GM19238 (cell line): Measurements from ENCODE around the gene RFPL1.
"Not testable (repeated sequence)": the region's sequence is repeated elsewhere in the genome, so short reads cannot be mapped to it uniquely, and the experiment has no call there.

Experiments used
- DNase-seq: peaks from one replicate; pipeline ENCODE4 v3.0.0; 2011; ENCODE audit warnings: low spot score; ENCODE audit not compliant: insufficient read length

Gene RFPL1

GRCh38 chr22:29478326-29479276, 40.2 kb downstream of the RFPL1 start:
- no peak for DNase-seq

GRCh38 chr22:29479417-29480261, 41.3 kb downstream of the RFPL1 start, which contains the start of gene NEFH:
Gene NEFH, plus strand, starts transcription at chr22:29480218. Its CDS starts 45 bp downstream, at chr22:29480263.
- DNase-seq = no peak

- no peak for DNase-seq
These were observed 41.8 kb downstream of the RFPL1 start for GRCh38 chr22:29480262-29480511.

DNA sequence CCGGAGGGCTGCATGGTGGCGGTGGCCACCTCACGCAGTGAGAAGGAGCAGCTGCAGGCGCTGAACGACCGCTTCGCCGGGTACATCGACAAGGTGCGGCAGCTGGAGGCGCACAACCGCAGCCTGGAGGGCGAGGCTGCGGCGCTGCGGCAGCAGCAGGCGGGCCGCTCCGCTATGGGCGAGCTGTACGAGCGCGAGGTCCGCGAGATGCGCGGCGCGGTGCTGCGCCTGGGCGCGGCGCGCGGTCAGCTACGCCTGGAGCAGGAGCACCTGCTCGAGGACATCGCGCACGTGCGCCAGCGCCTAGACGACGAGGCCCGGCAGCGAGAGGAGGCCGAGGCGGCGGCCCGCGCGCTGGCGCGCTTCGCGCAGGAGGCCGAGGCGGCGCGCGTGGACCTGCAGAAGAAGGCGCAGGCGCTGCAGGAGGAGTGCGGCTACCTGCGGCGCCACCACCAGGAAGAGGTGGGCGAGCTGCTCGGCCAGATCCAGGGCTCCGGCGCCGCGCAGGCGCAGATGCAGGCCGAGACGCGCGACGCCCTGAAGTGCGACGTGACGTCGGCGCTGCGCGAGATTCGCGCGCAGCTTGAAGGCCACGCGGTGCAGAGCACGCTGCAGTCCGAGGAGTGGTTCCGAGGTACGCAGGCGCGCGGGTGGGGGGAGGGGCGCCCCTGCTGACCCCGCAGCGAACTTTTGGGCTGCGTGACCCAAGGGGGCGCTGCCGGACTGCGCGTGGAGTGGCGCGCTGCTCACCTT, 42.3 kb downstream of the RFPL1 start:
- DNase-seq = no peak

- DNase-seq = no peak
These were observed 43.0 kb downstream of the RFPL1 start for GRCh38 chr22:29481265-29482000.

GRCh38 chr22:29482253-29482652, 43.9 kb downstream of the RFPL1 start:
- no peak for DNase-seq

DNA sequence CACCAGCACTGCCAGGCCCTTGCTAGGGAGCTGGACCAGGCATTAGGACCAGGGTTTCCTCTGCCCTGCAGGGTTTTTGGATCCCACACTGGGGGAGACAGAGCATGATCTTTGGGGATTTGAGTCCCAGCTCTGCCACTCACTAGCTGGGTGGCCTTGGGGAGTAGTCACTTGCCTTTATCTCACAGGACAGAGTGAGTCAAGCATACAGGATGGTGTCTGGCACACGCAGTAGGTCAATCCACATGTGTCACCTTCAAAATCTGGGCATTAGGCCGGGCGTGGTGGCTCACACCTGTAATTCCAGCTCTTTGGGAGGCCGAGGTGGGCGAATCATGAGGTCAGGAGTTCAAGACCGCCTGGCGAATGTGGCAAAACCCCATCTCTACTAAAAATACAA, 44.3 kb downstream of the RFPL1 start:
- no peak for DNase-seq

DNA sequence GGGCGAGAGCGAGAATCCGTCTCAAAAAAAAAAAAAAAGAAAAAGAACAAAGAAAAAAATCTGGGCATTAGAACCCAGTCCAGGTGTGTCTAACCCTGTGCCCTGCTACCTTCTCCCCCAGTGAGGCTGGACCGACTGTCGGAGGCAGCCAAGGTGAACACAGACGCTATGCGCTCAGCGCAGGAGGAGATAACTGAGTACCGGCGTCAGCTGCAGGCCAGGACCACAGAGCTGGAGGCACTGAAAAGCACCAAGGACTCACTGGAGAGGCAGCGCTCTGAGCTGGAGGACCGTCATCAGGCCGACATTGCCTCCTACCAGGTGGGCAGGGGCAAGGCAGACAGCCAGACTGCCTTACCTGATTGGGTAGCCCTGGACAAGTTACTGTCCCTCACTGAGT, 44.9 kb downstream of the RFPL1 start:
- no peak for DNase-seq

GRCh38 chr22:29484642-29485041, 46.3 kb downstream of the RFPL1 start:
- DNase-seq = no peak

- no peak for DNase-seq
These were observed 47.1 kb downstream of the RFPL1 start for GRCh38 chr22:29485448-29485847.

DNA sequence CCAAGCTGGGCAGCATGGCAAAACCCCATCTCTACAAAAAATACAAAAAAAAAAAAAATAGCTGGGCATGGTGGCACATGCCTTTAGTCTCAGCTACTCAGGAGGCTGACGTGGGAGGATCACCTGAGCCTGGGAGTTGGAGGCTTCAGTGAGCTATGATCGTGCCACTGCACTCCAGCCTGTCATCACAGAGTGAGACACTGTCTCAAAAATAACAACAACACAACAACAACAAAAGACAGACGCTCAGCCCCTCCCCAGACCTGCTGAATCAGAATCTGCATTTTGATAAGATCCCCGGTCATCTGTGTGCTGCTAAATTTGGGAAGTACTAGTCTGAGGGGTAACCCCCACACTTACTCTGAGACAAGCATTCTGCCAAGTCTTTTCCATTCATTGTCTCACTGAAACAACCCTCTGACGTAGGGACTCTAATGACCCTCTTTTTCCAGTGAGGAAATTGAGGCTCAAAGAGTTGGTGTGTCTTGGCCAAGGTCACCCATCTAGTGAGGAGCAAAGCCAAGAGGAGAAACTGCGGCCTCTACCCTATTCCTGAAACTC, 49.1 kb downstream of the RFPL1 start:
- no peak for DNase-seq

- not testable (repeated sequence) for DNase-seq
These were observed 50.9 kb downstream of the RFPL1 start for GRCh38 chr22:29489127-29489780.

GRCh38 chr22:29491012-29491411, 52.6 kb downstream of the RFPL1 start:
- no peak for DNase-seq
